IMR-90 (cell line): ENCODE results near the gene NLRC5. TPM values are rescaled to one million over a fixed set of nuclear protein-coding genes. Genes with fewer than 3 reads are reported as not detected.
A peak's percentile ranks its signal among the peaks of the same experiment; 100 is the strongest.

Experiments used
- ATAC-seq: fragments of 200-7000 bp; cut with Tn5 transposase; 2 replicates; pipeline ENCODE4 v1.9.1; 2020; ENCODE audit warnings: low read depth, mild to moderate bottlenecking, moderate library complexity
- BruUV-seq: library from RNA; stranded (reverse); fragments of 400-500 nt; replicated peaks from 2 replicates; lab custom pipeline; 2021; lab: Mats Ljungman, UMichigan
- CTCF ChIA-PET: fragments of 300-600 bp; formaldehyde crosslinking; extraction: SDS; loops from one replicate; lab custom pipeline; 2021; ENCODE audit warnings: antibody characterized with exemption; lab: Yijun Ruan, JAX
- POLR2A ChIA-PET: fragments of 300-600 bp; sonication (Branson Sonifier 250); formaldehyde crosslinking; loops from one replicate; lab custom pipeline; 2022; ENCODE audit warnings: antibody characterized with exemption; ENCODE audit not compliant: unreplicated experiment; lab: Charles Lee
- DNase-seq: peaks from one replicate; pipeline ENCODE4 v3.0.0; 2013
- H2AFZ ChIP-seq: replicated peaks from 2 replicates; pipeline ENCODE3; 2013; ENCODE audit warnings: low read length, mild to moderate bottlenecking; ENCODE audit not compliant: poor library complexity
- H2AK5ac ChIP-seq: 2 replicates; pipeline ENCODE4 v1.6.1; 2013; ENCODE audit warnings: low read depth, low read length, inconsistent platforms
- H2AK9ac ChIP-seq: replicated peaks from 2 replicates; pipeline ENCODE3; 2013; ENCODE audit warnings: mild to moderate bottlenecking, low read depth, low read length, moderate library complexity; ENCODE audit not compliant: poor library complexity
- H2BK120ac ChIP-seq: 2 replicates; pipeline ENCODE4 v1.6.1; 2013; ENCODE audit warnings: low read depth, low read length, inconsistent platforms
- H2BK15ac ChIP-seq: 3 replicates; pipeline ENCODE4 v1.6.1; 2013; ENCODE audit warnings: low read depth, low read length, inconsistent platforms
- H2BK20ac ChIP-seq: 2 replicates; pipeline ENCODE4 v1.6.1; 2013; ENCODE audit warnings: low read depth, mild to moderate bottlenecking, inconsistent platforms, low read length, moderate library complexity
- H2BK5ac ChIP-seq: 2 replicates; pipeline ENCODE4 v1.6.1; 2013; ENCODE audit warnings: mild to moderate bottlenecking, low read depth, low read length, inconsistent platforms; ENCODE audit not compliant: poor library complexity, severe bottlenecking
- H3K14ac ChIP-seq: replicated peaks from 2 replicates; pipeline ENCODE4 v1.6.1; 2013; ENCODE audit warnings: low read depth, low read length, inconsistent platforms
- H3K18ac ChIP-seq: 2 replicates; pipeline ENCODE4 v1.6.1; 2013; ENCODE audit warnings: low read depth, low read length, control low read depth
- H3K23ac ChIP-seq: 2 replicates; pipeline ENCODE4 v1.6.1; 2013; ENCODE audit warnings: low read depth, low read length, inconsistent platforms
- H3K27ac ChIP-seq: 2 replicates; pipeline ENCODE4 v1.5.1; 2013; ENCODE audit warnings: mild to moderate bottlenecking, control low read depth, low read length; ENCODE audit not compliant: insufficient read depth
- H3K27me3 ChIP-seq: 2 replicates; pipeline ENCODE4 v1.6.1; 2013; ENCODE audit warnings: low read length; ENCODE audit not compliant: control insufficient read depth, insufficient read depth
- H3K36me3 ChIP-seq: 2 replicates; pipeline ENCODE4 v1.6.1; 2013; ENCODE audit warnings: low read length, mixed read lengths; ENCODE audit not compliant: control insufficient read depth, insufficient read depth
- H3K4ac ChIP-seq: 2 replicates; pipeline ENCODE4 v1.6.1; 2013; ENCODE audit warnings: low read depth, low read length, inconsistent platforms
- H3K4me1 ChIP-seq: 2 replicates; pipeline ENCODE4 v1.6.1; 2013; ENCODE audit warnings: low read length, mixed read lengths; ENCODE audit not compliant: control insufficient read depth, insufficient read depth
- H3K4me2 ChIP-seq: 2 replicates; pipeline ENCODE4 v1.6.1; 2013; ENCODE audit warnings: low read depth, mild to moderate bottlenecking, control low read depth, low read length, moderate library complexity
- H3K4me3 ChIP-seq: 2 replicates; pipeline ENCODE4 v1.5.1; 2013; ENCODE audit warnings: low read depth, mild to moderate bottlenecking, control low read depth, low read length, moderate library complexity; ENCODE audit not compliant: insufficient read depth
- H3K56ac ChIP-seq: 2 replicates; pipeline ENCODE4 v1.6.1; 2013; ENCODE audit warnings: low read length, inconsistent platforms; ENCODE audit not compliant: insufficient read depth; ENCODE audit errors: extremely low read depth
- H3K79me1 ChIP-seq, 2 experiments: 2 replicates each; pipeline ENCODE4 v1.6.1; 2013; ENCODE audit warnings: low read length in 2 of 2, inconsistent platforms in 1 of 2, low read depth in 1 of 2
- H3K9ac ChIP-seq: 2 replicates; pipeline ENCODE4 v1.6.1; 2013; ENCODE audit warnings: low read depth, low read length, control low read depth
- H3K9me1 ChIP-seq: 2 replicates; pipeline ENCODE4 v1.6.1; 2013; ENCODE audit warnings: low read length, inconsistent platforms; ENCODE audit not compliant: insufficient read depth
- H3K9me3 ChIP-seq: 2 replicates; pipeline ENCODE4 v1.6.1; 2013; ENCODE audit warnings: low read length; ENCODE audit not compliant: control insufficient read depth, insufficient read depth
- H4K20me1 ChIP-seq: 2 replicates; pipeline ENCODE4 v1.6.1; 2013; ENCODE audit warnings: low read length, inconsistent platforms; ENCODE audit not compliant: insufficient read depth
- H4K5ac ChIP-seq: 2 replicates; pipeline ENCODE4 v1.6.1; 2013; ENCODE audit warnings: mild to moderate bottlenecking, low read depth, low read length, control low read depth
- H4K8ac ChIP-seq, 2 experiments: 2 replicates each; pipeline ENCODE4 v1.6.1; 2013; ENCODE audit warnings: low read depth in 2 of 2, low read length in 2 of 2, control low read depth in 1 of 2, inconsistent platforms in 1 of 2
- H4K91ac ChIP-seq: 2 replicates; pipeline ENCODE4 v1.6.1; 2013; ENCODE audit warnings: low read depth, low read length, inconsistent platforms; ENCODE audit not compliant: insufficient read depth
- BHLHE40 ChIP-seq: fragments of 150-350 bp; IDR thresholded peaks from 2 replicates; pipeline ENCODE4 v1.6.1; 2016; ENCODE audit warnings: mild to moderate bottlenecking, low read depth, low read length
- CEBPB ChIP-seq: IDR thresholded peaks from 2 replicates; pipeline ENCODE4 v1.6.1; 2012; ENCODE audit warnings: low read depth, low read length, improper control_type of control experiment
- CHD1 ChIP-seq: IDR thresholded peaks from 2 replicates; pipeline ENCODE4 v1.6.1; 2012; ENCODE audit warnings: low read depth, low read length, improper control_type of control experiment
- FOS ChIP-seq: fragments of 150-350 bp; IDR thresholded peaks from 2 replicates; pipeline ENCODE4 v1.6.1; 2016; ENCODE audit warnings: low read depth, low read length
- MAFK ChIP-seq: IDR thresholded peaks from 2 replicates; pipeline ENCODE4 v1.6.1; 2012; ENCODE audit warnings: low read depth, low read length, improper control_type of control experiment
- MXI1 ChIP-seq: IDR thresholded peaks from 2 replicates; pipeline ENCODE4 v1.6.1; 2012; ENCODE audit warnings: low read depth, mild to moderate bottlenecking, low read length, moderate library complexity, borderline replicate concordance
- NFE2L2 ChIP-seq: fragments of 150-350 bp; IDR thresholded peaks from 2 replicates; pipeline ENCODE4 v1.6.1; 2016; ENCODE audit warnings: low read depth, mild to moderate bottlenecking, low read length
- RAD21 ChIP-seq: IDR thresholded peaks from 2 replicates; pipeline ENCODE4 v1.6.1; 2012; ENCODE audit warnings: low read length, improper control_type of control experiment
- WGBS, 2 experiments: methylation state at CpG; one replicate each; pipeline versions ENCODE4 v1.1.5 to v1.1.7; 2013; ENCODE audit warnings: missing lambda C conversion rate in 2 of 2; ENCODE audit not compliant: insufficient read length in 1 of 2; ENCODE audit errors: extremely low coverage in 2 of 2; 5-methylcytosine and 5-hydroxymethylcytosine counted together
- dilution Hi-C: fragments of 300-500 bp; cut with HindIII; formaldehyde crosslinking; loops from one replicate; pipeline ENCODE4 v1.14.3; 2018; ENCODE audit warnings: low sequenced_read_pairs; ENCODE audit not compliant: unreplicated experiment
- in situ Hi-C: fragments of 300-500 bp; cut with MboI; formaldehyde crosslinking; loops from 3 replicates; pipeline ENCODE4 v1.14.3; 2019; ENCODE audit warnings: low sequenced_read_pairs, inconsistent platforms, mixed read lengths
- intact Hi-C: fragments of 100-400 bp; cut with micrococcal nuclease; formaldehyde crosslinking; loops from 2 replicates; pipeline ENCODE4 v1.10.0; 2022
- polyA plus RNA-seq, 3 experiments: library from polyadenylated mRNA; depleted of rRNA; stranded (reverse); fragments of >200 nt; gene quantifications; 2 replicates each; pipeline ENCODE4 v1.2.3, GENCODE V29; 2012; ENCODE audit warnings: low replicate concordance in 1 of 3
- total RNA-seq: library from RNA; depleted of rRNA; stranded (reverse); fragments of >200 nt; gene quantifications from 2 replicates; pipeline ENCODE4 v1.2.3, GENCODE V29; 2012
- TF ChIP-seq, protein P1 (sequence below): fragments of 150-350 bp; IDR thresholded peaks from 2 replicates; pipeline ENCODE4 v1.6.1; 2017; ENCODE audit warnings: mild to moderate bottlenecking, antibody characterized with exemption, low read length, low read depth

Gene NLRC5
- total and polyA plus RNA-seq, 2 of the 4 experiments (the other 2 are of a cell fraction) = 9.1 to 14.9 TPM

DNA sequence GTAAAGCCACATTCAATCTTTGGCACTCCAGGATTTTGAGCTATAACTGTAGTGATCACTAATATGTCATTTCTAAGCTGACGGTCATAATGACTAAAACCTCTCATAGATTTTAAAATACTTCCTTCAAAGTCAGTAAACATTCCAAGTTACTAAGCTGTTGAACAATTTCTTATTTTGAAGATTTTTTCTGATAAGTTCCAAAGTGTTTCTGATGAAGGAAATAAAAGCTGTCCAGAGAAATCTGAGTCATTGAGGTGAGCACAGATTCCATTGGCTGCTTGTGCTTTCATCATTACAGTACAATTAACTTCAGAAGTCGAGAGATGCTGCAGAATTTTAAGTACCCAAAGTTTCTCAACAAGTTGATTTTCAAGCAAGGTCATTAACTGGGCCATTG lies 23.9 kb downstream of the NLRC5 start:
- in situ Hi-C loops = no loop called here
- Histone ChIP-seq H2BK5ac (peak overlapping the region; percentile 3), H3K27ac (no peak overlapping the region), H2AFZ (no peak overlapping the region), H4K5ac (no peak overlapping the region), H2AK9ac (no peak overlapping the region), H2BK120ac (peak overlapping the region; percentile 12; the same call in 1 of the 2 replicates), H3K4me2 (peak overlapping the region; percentile 47; the same call in 1 of the 2 replicates), H2AK5ac (no peak overlapping the region), H3K4me3 (no peak overlapping the region), H3K9ac (no peak overlapping the region), H3K56ac (no peak overlapping the region), H3K4me1 (peaks cover 7% of the 10 kb centered on the region; the same call in 1 of the 2 replicates), H4K20me1 (no peaks in the 10 kb centered on the region), H3K4ac (no peak overlapping the region), H3K23ac (no peak overlapping the region), H3K36me3 (peaks cover 8% of the 10 kb centered on the region), H3K14ac (no peak overlapping the region), H3K27me3 (no peaks in the 10 kb centered on the region), H2BK15ac (no peak overlapping the region), H4K91ac (no peak overlapping the region), H3K18ac (peak overlapping the region; percentile 35; the same call in 1 of the 2 replicates), H4K8ac (no peak overlapping the region), H3K9me1 (peaks cover 18% of the 10 kb centered on the region), H3K79me1 (peaks cover 15 to 56% of the 10 kb centered on the region in 2 experiments), H3K9me3 (peaks cover 2% of the 10 kb centered on the region; the same call in 1 of the 2 replicates), H2BK20ac (no peak overlapping the region; the same call in 1 of the 2 replicates)
- 29% methylated on average over 1 of the region's 2 CpGs; no CpG with 5 or more reads in 1 of the 2 experiments for WGBS, 2 experiments
- BruUV-seq = no TSS peak
- dilution Hi-C loops = no loop called here
- DNase-seq (peak; percentile 71), ATAC-seq (peak; percentile 67)
- CTCF ChIA-PET = no interaction called here
- no peak for TF ChIP-seq FOS
- no peak for TF ChIP-seq MAFK
- TF ChIP-seq, protein P1, sequence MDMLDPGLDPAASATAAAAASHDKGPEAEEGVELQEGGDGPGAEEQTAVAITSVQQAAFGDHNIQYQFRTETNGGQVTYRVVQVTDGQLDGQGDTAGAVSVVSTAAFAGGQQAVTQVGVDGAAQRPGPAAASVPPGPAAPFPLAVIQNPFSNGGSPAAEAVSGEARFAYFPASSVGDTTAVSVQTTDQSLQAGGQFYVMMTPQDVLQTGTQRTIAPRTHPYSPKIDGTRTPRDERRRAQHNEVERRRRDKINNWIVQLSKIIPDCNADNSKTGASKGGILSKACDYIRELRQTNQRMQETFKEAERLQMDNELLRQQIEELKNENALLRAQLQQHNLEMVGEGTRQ = no peak
- TF ChIP-seq NFE2L2 = no peak
- peak; percentile 43; the same call in 1 of the 2 replicates for TF ChIP-seq CEBPB
- TF ChIP-seq RAD21 = no peak
- TF ChIP-seq CHD1 = no peak
- no peak for TF ChIP-seq MXI1
- no peak for TF ChIP-seq BHLHE40
- POLR2A ChIA-PET = no interaction called here
- intact Hi-C loops = no loop called here
